Neural cell (in vitro differentiated cells): Measurements from ENCODE around the gene FIGLA. TPM values are rescaled to one million over a fixed set of nuclear protein-coding genes. Genes with fewer than 3 reads are reported as not detected.

Source experiments
- H2AFZ ChIP-seq: fragments of 200-600, 300-800 bp; sonication (generic), shearing (Covaris generic); 2 replicates; pipeline ENCODE4 v1.6.0; 2014; ENCODE audit warnings: low read depth, mild to moderate bottlenecking, antibody characterized with exemption, low read length, moderate library complexity
- H3F3A ChIP-seq: fragments of 200-600 bp; shearing (Covaris generic); 2 replicates; pipeline ENCODE4 v1.6.1; 2016; ENCODE audit warnings: mild to moderate bottlenecking, moderate library complexity, mixed read lengths, antibody characterized with exemption, low read length; ENCODE audit not compliant: insufficient read depth, poor library complexity, severe bottlenecking
- H3K27ac ChIP-seq: fragments of 200-600, 300-800 bp; sonication (generic), shearing (Covaris generic); 2 replicates; pipeline ENCODE4 v1.5.1; 2014; ENCODE audit warnings: mild to moderate bottlenecking, low read length, moderate library complexity
- H3K27me3 ChIP-seq: fragments of 300-800, 200-600 bp; sonication (generic), shearing (Covaris generic); 2 replicates; pipeline ENCODE4 v1.6.0; 2014; ENCODE audit warnings: mild to moderate bottlenecking, low read depth, low read length, moderate library complexity; ENCODE audit not compliant: insufficient read depth
- H3K36me3 ChIP-seq: fragments of 300-800, 200-600 bp; sonication (generic), shearing (Covaris generic); 2 replicates; pipeline ENCODE4 v1.5.1; 2014; ENCODE audit warnings: mild to moderate bottlenecking, antibody characterized with exemption, low read length, moderate library complexity; ENCODE audit not compliant: insufficient read depth
- H3K4me2 ChIP-seq: fragments of 300-800, 200-600 bp; sonication (generic), shearing (Covaris generic); 2 replicates; pipeline ENCODE4 v1.6.0; 2014; ENCODE audit warnings: mild to moderate bottlenecking, low read length
- H3K4me3 ChIP-seq: fragments of 300-800, 200-600 bp; sonication (generic), shearing (Covaris generic); 2 replicates; pipeline ENCODE4 v1.5.1; 2014; ENCODE audit warnings: mild to moderate bottlenecking, low read length, moderate library complexity
- H3K79me2 ChIP-seq: fragments of 200-600 bp; shearing (Covaris generic); replicated peaks from 2 replicates; pipeline ENCODE4 v1.6.0; 2014; ENCODE audit warnings: mild to moderate bottlenecking, low read length, moderate library complexity; ENCODE audit not compliant: insufficient read depth
- H3K9ac ChIP-seq: fragments of 300-800, 200-600 bp; sonication (generic), shearing (Covaris generic); 2 replicates; pipeline ENCODE4 v1.6.1; 2016; ENCODE audit warnings: mild to moderate bottlenecking, low read length, mixed read lengths
- H3K9me2 ChIP-seq: fragments of 200-600 bp; shearing (Covaris generic); 2 replicates; pipeline ENCODE4 v1.6.1; 2016; ENCODE audit warnings: mild to moderate bottlenecking, low read length, mixed read lengths; ENCODE audit not compliant: insufficient read depth
- H3K9me3 ChIP-seq: fragments of 200-600, 300-800 bp; sonication (generic), shearing (Covaris generic); 2 replicates; pipeline ENCODE4 v1.6.1; 2016; ENCODE audit warnings: mild to moderate bottlenecking, mixed run types, low read length, moderate library complexity, mixed read lengths
- H4K20me1 ChIP-seq: fragments of 200-600 bp; shearing (Covaris generic); 2 replicates; pipeline ENCODE4 v1.6.1; 2016; ENCODE audit warnings: mild to moderate bottlenecking, mixed run types; ENCODE audit not compliant: insufficient read depth
- CTCF ChIP-seq: fragments of 450-650 bp; IDR thresholded peaks from 2 replicates; pipeline ENCODE4 v1.5.1; 2014; ENCODE audit warnings: antibody characterized with exemption, mild to moderate bottlenecking, moderate library complexity; ENCODE audit not compliant: poor library complexity, severe bottlenecking
- EP300 ChIP-seq: fragments of 450-650 bp; conservative IDR thresholded peaks from 2 replicates; pipeline ENCODE4 v1.6.1; 2014; ENCODE audit warnings: antibody characterized with exemption, mild to moderate bottlenecking, moderate library complexity; ENCODE audit not compliant: poor library complexity, severe bottlenecking
- EZH2 ChIP-seq: fragments of 200-600, 300-800 bp; shearing (Covaris generic), sonication (generic); IDR thresholded peaks from 2 replicates; pipeline ENCODE4 v1.6.1; 2014; ENCODE audit warnings: antibody characterized with exemption, low read length, borderline replicate concordance, mild to moderate bottlenecking; ENCODE audit not compliant: insufficient read depth, poor library complexity, severe bottlenecking
- MXI1 ChIP-seq: fragments of 450-650 bp; conservative IDR thresholded peaks from 2 replicates; pipeline ENCODE4 v1.6.1; 2014; ENCODE audit warnings: antibody characterized with exemption, mild to moderate bottlenecking; ENCODE audit not compliant: poor library complexity, severe bottlenecking
- POLR2AphosphoS5 ChIP-seq: IDR thresholded peaks from 2 replicates; pipeline ENCODE4 v1.6.1; 2012
- RAD21 ChIP-seq: fragments of 450-650 bp; conservative IDR thresholded peaks from 2 replicates; pipeline ENCODE4 v1.6.1; 2014; ENCODE audit warnings: antibody characterized with exemption, mild to moderate bottlenecking, moderate library complexity
- REST ChIP-seq: IDR thresholded peaks from 2 replicates; pipeline ENCODE4 v1.6.1; 2012; ENCODE audit warnings: borderline replicate concordance
- SMC3 ChIP-seq: fragments of 450-650 bp; conservative IDR thresholded peaks from 2 replicates; pipeline ENCODE4 v1.6.1; 2014; ENCODE audit warnings: antibody characterized with exemption, mild to moderate bottlenecking, moderate library complexity; ENCODE audit not compliant: poor library complexity
- TAF1 ChIP-seq: IDR thresholded peaks from 2 replicates; pipeline ENCODE4 v1.6.1; 2012; ENCODE audit warnings: low read depth
- polyA plus RNA-seq: library from polyadenylated mRNA; depleted of rRNA; stranded (reverse); fragments of >200 nt; gene quantifications from 2 replicates; pipeline ENCODE4 v1.2.3, GENCODE V29; 2014

The FIGLA gene
- polyA plus RNA-seq, 1 donor from 2014 or later: not detected

GRCh38 chr2:70823249-70823648, 32.8 kb upstream of the FIGLA start:
- Histone ChIP-seq H3K27ac (no peak overlapping the region), H3K4me2 (no peak overlapping the region), H3K79me2 (no peaks in the 10 kb centered on the region), H3K9me2 (no peaks in the 10 kb centered on the region), H3K27me3 (no peaks in the 10 kb centered on the region), H4K20me1 (no peaks in the 10 kb centered on the region), H3K36me3 (no peaks in the 10 kb centered on the region), H3K4me3 (no peak overlapping the region), H3F3A (no peaks in the 10 kb centered on the region), H2AFZ (no peak overlapping the region), H3K9me3 (no peaks in the 10 kb centered on the region), H3K9ac (no peak overlapping the region)
- TF ChIP-seq CTCF (no peak), TAF1 (no peak), RAD21 (no peak), EP300 (no peak), POLR2AphosphoS5 (no peak), REST (no peak), SMC3 (no peak), EZH2 (no peak), MXI1 (no peak)

GRCh38 chr2:70822843-70823242, 32.4 kb upstream of the FIGLA start:
- no peaks in the 10 kb centered on the region for H3K79me2 ChIP-seq
- no peak for TF ChIP-seq REST
- TF ChIP-seq POLR2AphosphoS5: no peak
- TF ChIP-seq MXI1: no peak
- TF ChIP-seq EZH2: no peak
- TF ChIP-seq SMC3: no peak
- TF ChIP-seq CTCF: no peak
- TF ChIP-seq RAD21: no peak
- no peak for TF ChIP-seq TAF1
- no peak for TF ChIP-seq EP300
- H4K20me1 ChIP-seq: no peaks in the 10 kb centered on the region
- H3K36me3 ChIP-seq: no peaks in the 10 kb centered on the region
- no peak overlapping the region for H3K27ac ChIP-seq
- H3K4me2 ChIP-seq: no peak overlapping the region
- no peaks in the 10 kb centered on the region for H3K9me2 ChIP-seq
- no peaks in the 10 kb centered on the region for H3F3A ChIP-seq
- no peak overlapping the region for H3K9ac ChIP-seq
- H3K27me3 ChIP-seq: no peaks in the 10 kb centered on the region
- no peak overlapping the region for H3K4me3 ChIP-seq
- H3K9me3 ChIP-seq: no peaks in the 10 kb centered on the region
- H2AFZ ChIP-seq: no peak overlapping the region
